Fibroblast of peridontal ligament (primary cell): ENCODE measurements around the gene PHEX.

Experiments
- DNase-seq: peaks from one replicate; pipeline ENCODE4 v3.0.0-alpha.2; 2010; ENCODE audit errors: extremely low read depth

PHEX gene

GRCh38 chrX:22040184-22040583, 8.1 kb downstream of the PHEX start:
- no peak for DNase-seq

- no peak for DNase-seq
Measured at GRCh38 chrX:22041907-22042530, 9.9 kb downstream of the PHEX start.

GRCh38 chrX:22043872-22044271, 11.7 kb downstream of the PHEX start:
- DNase-seq, result no peak

GRCh38 chrX:22047468-22047867, 15.3 kb downstream of the PHEX start:
- DNase-seq, result no peak

GRCh38 chrX:22053481-22053880, 21.4 kb downstream of the PHEX start:
- DNase-seq, result no peak

- no peak for DNase-seq
Measured at GRCh38 chrX:22056235-22056634, 24.1 kb downstream of the PHEX start.

- no peak for DNase-seq
Measured at GRCh38 chrX:22057667-22058066, 25.5 kb downstream of the PHEX start.

GRCh38 chrX:22059775-22060174, 27.6 kb downstream of the PHEX start:
- DNase-seq, result no peak

- DNase-seq, result peak; percentile 13
Measured at GRCh38 chrX:22060415-22061280, 28.5 kb downstream of the PHEX start.

- DNase-seq, result no peak
Measured at GRCh38 chrX:22063284-22063683, 31.2 kb downstream of the PHEX start.

- no peak for DNase-seq
Measured at GRCh38 chrX:22069586-22069985, 37.5 kb downstream of the PHEX start.

- DNase-seq, result no peak
Measured at GRCh38 chrX:22073928-22074327, 41.8 kb downstream of the PHEX start.

GRCh38 chrX:22078117-22078516, 46.0 kb downstream of the PHEX start:
- DNase-seq, result no peak

- peak; percentile 70 for DNase-seq
Measured at GRCh38 chrX:22081475-22082092, 49.5 kb downstream of the PHEX start.

- DNase-seq, result no peak
Measured at GRCh38 chrX:22086003-22086402, 53.9 kb downstream of the PHEX start.

GRCh38 chrX:22087011-22087557, 55.0 kb downstream of the PHEX start:
- no peak for DNase-seq

- DNase-seq, result no peak
Measured at GRCh38 chrX:22088326-22088725, 56.2 kb downstream of the PHEX start.

GRCh38 chrX:22090181-22090580, 58.1 kb downstream of the PHEX start:
- DNase-seq, result peak; percentile 29

- no peak for DNase-seq
Measured at GRCh38 chrX:22093550-22093949, 61.4 kb downstream of the PHEX start.

- DNase-seq, result peak; percentile 36
Measured at GRCh38 chrX:22095286-22095685, 63.2 kb downstream of the PHEX start.

GRCh38 chrX:22095856-22096255, 63.7 kb downstream of the PHEX start:
- no peak for DNase-seq

GRCh38 chrX:22097012-22097694, 65.0 kb downstream of the PHEX start:
- DNase-seq, result peak; percentile 61
